Stimulated activated CD8-positive, alpha-beta memory T cell treated with anti-CD3 and anti-CD28 coated beads, Interleukin-12 subunit alpha, Interleukin-12 subunit beta, amount 100 ng/mL, for 4 hours (primary cell): Measurements from ENCODE around the gene BRMS1.

Source experiments
- DNase-seq: peaks from one replicate; pipeline ENCODE4 v3.0.0-alpha.2; 2020; ENCODE audit warnings: low read depth

Gene BRMS1

GRCh38 chr11:66336234-66337102 is 8.4 kb downstream of the BRMS1 start, which contains the start of gene RIN1:
Gene RIN1, minus strand, starts transcription at chr11:66336434. Its CDS starts 32 bp downstream, at chr11:66336402.
- peak; percentile 42 for DNase-seq

GRCh38 chr11:66335531-66336233 is 9.2 kb downstream of the BRMS1 start:
- no peak for DNase-seq

- no peak for DNase-seq
Measured at GRCh38 chr11:66334605-66335442, 10.1 kb downstream of the BRMS1 start.

- DNase-seq, result no peak
Measured at GRCh38 chr11:66333896-66334604, 10.9 kb downstream of the BRMS1 start.

- DNase-seq, result no peak
Measured at GRCh38 chr11:66333220-66333877, 11.6 kb downstream of the BRMS1 start.

- DNase-seq, result no peak
Measured at GRCh38 chr11:66332371-66333219, 12.3 kb downstream of the BRMS1 start.

GRCh38 chr11:66331542-66332370 is 13.1 kb downstream of the BRMS1 start:
- DNase-seq, result no peak

GRCh38 chr11:66330931-66331330 is 14.0 kb downstream of the BRMS1 start:
- DNase-seq, result no peak

GRCh38 chr11:66329165-66329673 is 15.7 kb downstream of the BRMS1 start:
- DNase-seq, result no peak

GRCh38 chr11:66328302-66329144 is 16.4 kb downstream of the BRMS1 start:
- DNase-seq, result peak; percentile 64

- DNase-seq, result no peak
Measured at GRCh38 chr11:66328031-66328301, 16.9 kb downstream of the BRMS1 start.

GRCh38 chr11:66327171-66328030 is 17.5 kb downstream of the BRMS1 start:
- no peak for DNase-seq

GRCh38 chr11:66326261-66327111 is 18.4 kb downstream of the BRMS1 start:
- no peak for DNase-seq

GRCh38 chr11:66325263-66325671 is 19.6 kb downstream of the BRMS1 start:
- no peak for DNase-seq

GRCh38 chr11:66324664-66325063 is 20.2 kb downstream of the BRMS1 start:
- no peak for DNase-seq

- DNase-seq, result no peak
Measured at GRCh38 chr11:66323684-66324083, 21.2 kb downstream of the BRMS1 start.
